HG03432 (cell line): ENCODE results near the gene TBC1D5.
"Not testable (repeated sequence)": the region's sequence is repeated elsewhere in the genome, so short reads cannot be mapped to it uniquely, and the experiment has no call there.

ENCODE experiments used
- ATAC-seq: cut with Tn5 transposase; IDR thresholded peaks from one replicate; pipeline ENCODE4 v1.9.1; 2021; ENCODE audit warnings: mild to moderate bottlenecking, moderate library complexity; ENCODE audit not compliant: unreplicated experiment

TBC1D5 gene

GRCh38 chr3:17372362-17373210 is 369.8 kb downstream of the TBC1D5 start:
- ATAC-seq: no peak

- ATAC-seq: no peak
Observed at GRCh38 chr3:17369973-17370372, 372.5 kb downstream of the TBC1D5 start.

GRCh38 chr3:17367171-17367570 is 375.3 kb downstream of the TBC1D5 start:
- no peak for ATAC-seq

- no peak for ATAC-seq
Observed at GRCh38 chr3:17360991-17361390, 381.4 kb downstream of the TBC1D5 start.

- ATAC-seq: no peak
Observed at GRCh38 chr3:17359911-17360310, 382.5 kb downstream of the TBC1D5 start.

GRCh38 chr3:17357035-17357710 is 385.3 kb downstream of the TBC1D5 start:
- ATAC-seq: no peak

GRCh38 chr3:17356585-17356984 is 385.8 kb downstream of the TBC1D5 start:
- no peak for ATAC-seq

GRCh38 chr3:17355591-17355990 is 386.8 kb downstream of the TBC1D5 start:
- ATAC-seq: no peak

- ATAC-seq: no peak
Observed at GRCh38 chr3:17354341-17354740, 388.1 kb downstream of the TBC1D5 start.

- ATAC-seq: no peak
Observed at GRCh38 chr3:17352620-17353019, 389.8 kb downstream of the TBC1D5 start.

GRCh38 chr3:17351193-17351592 is 391.2 kb downstream of the TBC1D5 start:
- not testable (repeated sequence) for ATAC-seq

GRCh38 chr3:17349093-17349492 is 393.3 kb downstream of the TBC1D5 start:
- peak; percentile 57 for ATAC-seq

- no peak for ATAC-seq
Observed at GRCh38 chr3:17342119-17342518, 400.3 kb downstream of the TBC1D5 start.

- ATAC-seq: no peak
Observed at GRCh38 chr3:17340693-17341092, 401.7 kb downstream of the TBC1D5 start.

GRCh38 chr3:17340261-17340660 is 402.2 kb downstream of the TBC1D5 start:
- ATAC-seq: no peak

- ATAC-seq: no peak
Observed at GRCh38 chr3:17339132-17339575, 403.3 kb downstream of the TBC1D5 start.

- no peak for ATAC-seq
Observed at GRCh38 chr3:17336291-17336690, 406.1 kb downstream of the TBC1D5 start.

- no peak for ATAC-seq
Observed at GRCh38 chr3:17333893-17334292, 408.5 kb downstream of the TBC1D5 start.

GRCh38 chr3:17333446-17333845 is 409.0 kb downstream of the TBC1D5 start:
- ATAC-seq: no peak

GRCh38 chr3:17330660-17331059 is 411.8 kb downstream of the TBC1D5 start:
- no peak for ATAC-seq

- ATAC-seq: no peak
Observed at GRCh38 chr3:17329927-17330326, 412.5 kb downstream of the TBC1D5 start.

GRCh38 chr3:17322106-17322793 is 420.2 kb downstream of the TBC1D5 start:
- peak; percentile 71 for ATAC-seq
